DMS153 (cell line): Measurements from ENCODE around the gene LIPA.
A peak's percentile ranks its signal among the peaks of the same experiment; 100 is the strongest.

Source experiments
- DNase-seq: peaks from one replicate; lab custom pipeline; 2025; lab: John Stamatoyannopoulos, UW

Gene LIPA

DNA sequence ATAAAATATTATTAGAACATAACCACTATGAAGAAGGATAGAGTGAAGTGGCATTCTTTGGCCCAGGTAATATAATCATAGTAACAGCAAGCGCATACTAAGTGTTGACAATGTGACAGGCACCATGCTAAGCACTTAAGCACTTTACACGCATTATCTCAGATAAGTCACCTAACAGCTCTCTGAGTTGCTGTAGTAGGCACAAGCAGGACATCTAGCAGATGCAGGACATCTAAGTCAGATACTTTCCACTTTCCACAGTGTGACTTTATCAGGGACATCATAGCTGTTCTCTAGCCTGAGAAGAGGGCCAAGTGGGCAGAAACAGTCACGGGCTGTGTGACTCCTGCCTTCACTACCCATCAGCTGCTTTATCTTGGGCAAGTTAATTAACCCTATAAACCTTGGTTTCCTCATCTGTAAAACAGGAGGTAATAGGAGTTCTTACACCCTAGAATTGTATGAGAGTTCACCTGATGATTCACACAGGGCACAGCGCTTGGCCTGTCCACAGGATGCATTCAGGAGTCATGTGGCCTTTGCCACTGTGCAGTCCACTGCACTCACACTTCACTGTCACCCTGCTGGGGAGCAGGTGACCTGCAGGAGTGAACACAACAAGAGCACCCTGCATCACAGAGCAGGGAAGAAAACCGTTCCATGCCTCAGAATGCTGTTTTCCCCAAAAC, 12.5 kb downstream of the LIPA start:
- no peak for DNase-seq

DNA sequence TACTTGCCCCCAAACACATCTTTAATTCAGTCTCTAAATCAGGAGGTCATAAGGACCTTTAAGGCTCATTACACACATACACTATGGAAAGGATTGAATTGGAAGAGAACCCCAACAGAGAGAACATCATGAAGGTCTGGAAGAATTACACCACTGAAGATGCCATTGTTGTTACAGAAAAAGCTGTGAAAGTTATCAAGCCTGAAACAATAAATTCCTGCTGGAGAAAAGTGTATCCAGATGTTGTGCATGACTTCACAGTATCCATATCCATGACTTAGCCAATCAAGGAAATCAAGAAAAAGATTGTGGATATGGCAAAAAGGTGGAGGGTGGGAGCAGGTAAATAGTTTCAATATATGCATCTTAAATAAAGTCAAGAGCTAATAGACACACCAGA, 13.7 kb downstream of the LIPA start:
- no peak for DNase-seq

GRCh38 chr10:89236226-89236797, 15.3 kb downstream of the LIPA start:
- no peak for DNase-seq

DNA sequence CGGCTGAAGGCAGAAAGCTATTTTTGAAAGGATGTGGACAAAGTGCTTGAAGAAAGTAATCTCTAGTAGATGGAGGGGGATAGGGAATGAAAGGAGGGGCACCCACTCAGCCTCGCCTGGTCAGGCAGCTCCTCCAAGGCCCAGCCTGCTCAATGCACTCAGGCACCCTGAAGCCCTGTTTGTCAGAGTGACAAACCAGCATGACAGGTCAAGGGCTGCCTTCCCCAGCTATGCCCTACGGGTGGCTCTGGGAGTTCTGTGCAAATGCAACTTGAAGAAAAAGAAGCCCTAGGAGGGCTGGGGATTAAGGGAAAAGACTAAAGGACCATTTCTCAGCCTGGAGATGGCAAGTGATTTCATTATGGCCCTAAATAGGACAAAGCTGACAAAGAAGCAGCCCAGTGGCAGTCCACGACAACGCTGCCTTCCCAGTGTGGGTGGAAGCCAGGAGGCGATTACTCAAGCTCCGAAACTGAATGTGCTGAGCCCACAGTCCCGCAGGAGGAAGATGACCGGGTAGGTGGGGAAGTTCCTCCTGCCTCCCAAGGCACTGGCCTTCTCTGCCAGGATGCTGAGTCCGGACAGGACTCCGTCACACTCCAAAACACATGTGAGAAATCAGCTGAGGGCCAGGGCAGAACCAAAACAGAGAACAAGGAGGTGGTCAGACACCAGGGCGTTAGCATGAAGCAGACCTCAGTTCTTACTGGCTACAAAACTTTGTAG, 16.3 kb downstream of the LIPA start:
- no peak for DNase-seq

DNA sequence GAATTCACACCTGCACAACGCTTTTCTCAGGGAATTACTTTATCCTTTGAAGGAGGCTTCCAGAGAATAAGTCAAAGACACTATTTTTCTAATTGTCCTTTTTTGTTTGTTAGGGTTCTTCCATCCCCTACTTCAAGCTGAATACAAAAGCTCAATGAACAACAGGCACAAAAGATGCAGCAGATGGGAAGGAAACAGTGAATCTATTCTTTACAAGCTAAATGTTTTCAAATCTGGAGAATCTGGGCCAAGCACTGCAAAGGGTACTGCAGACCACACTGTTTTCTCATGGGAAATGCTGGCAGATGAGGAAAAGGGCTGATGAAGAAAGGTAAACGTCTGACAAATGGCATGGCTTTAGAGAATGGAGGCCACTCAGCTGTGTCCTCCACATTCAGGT, 18.5 kb downstream of the LIPA start:
- DNase-seq = no peak

GRCh38 chr10:89228962-89229361, 22.6 kb downstream of the LIPA start:
- DNase-seq = no peak

DNA sequence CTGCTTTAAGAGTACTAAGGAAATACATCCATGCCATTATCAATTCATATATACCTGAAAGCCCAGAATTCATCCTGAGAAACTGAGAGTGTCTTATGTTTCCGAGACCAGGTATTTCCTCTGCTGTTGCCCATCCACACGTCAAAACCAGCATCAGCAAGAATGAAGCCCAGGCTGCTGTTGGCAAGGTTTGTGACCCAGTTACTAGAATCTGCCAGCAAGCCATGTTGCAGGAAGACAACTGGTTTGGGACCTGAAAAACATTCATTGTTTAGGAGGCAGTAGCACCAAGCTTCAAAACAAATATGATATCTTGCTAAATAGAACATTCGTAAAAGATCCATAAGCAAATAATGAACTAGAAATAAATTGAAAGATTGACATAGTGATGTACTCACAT, 23.4 kb downstream of the LIPA start:
- DNase-seq = no peak

DNA sequence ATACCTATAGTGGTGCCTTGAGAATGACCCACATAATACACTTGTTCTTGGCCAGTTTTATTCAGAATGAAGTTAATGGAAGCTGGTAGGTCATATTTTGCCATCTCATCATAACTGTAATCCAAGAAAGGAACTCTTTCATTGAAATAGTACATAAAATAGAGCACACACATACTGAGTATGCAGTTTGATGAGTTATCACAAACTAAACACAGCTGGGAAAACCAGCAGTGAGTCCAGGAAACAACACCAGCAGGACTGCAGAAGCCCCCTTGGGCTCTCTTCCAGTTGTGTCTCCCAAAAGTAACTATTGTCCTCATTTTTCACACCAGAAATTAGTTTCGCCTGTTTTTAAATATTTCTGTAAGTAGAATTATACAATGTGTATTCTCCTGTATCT, 24.7 kb downstream of the LIPA start:
- DNase-seq = no peak

GRCh38 chr10:89224739-89225443, 26.7 kb downstream of the LIPA start:
- DNase-seq = no peak

GRCh38 chr10:89221919-89222318, 29.7 kb downstream of the LIPA start:
- no peak for DNase-seq

DNA sequence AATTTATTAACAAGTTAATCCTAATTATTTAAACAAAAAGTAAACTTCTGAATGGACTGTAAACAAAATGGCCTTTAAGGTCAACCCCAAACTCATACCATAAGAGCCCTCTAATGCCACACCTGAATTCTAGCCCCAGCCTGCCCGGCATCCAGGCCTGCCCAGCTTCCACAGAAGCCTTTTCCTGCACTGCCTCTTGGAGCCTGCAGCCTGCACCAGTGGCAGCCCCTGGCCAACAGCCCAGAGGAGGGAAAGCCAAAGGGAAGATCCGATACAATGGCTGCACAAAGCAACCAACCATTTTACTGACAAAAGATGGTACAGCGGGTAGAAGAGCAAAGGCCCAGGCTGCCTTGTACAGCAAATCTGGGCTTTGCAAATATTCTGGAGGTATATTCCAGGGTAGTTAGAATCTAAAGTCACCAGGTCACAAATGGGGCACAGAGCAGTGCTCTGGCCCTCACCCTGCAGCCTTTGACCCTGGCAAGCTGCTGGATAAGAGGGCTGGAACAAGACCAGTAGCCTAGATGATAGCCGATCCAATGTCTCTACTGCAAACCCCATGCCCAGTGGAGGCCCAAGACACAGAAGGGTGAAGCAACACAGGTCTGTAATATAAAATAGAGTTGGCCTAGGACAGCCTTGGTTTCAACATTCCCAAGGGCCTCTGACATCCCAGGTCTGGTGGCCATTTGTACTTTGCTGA, 31.9 kb downstream of the LIPA start:
- DNase-seq = no peak

DNA sequence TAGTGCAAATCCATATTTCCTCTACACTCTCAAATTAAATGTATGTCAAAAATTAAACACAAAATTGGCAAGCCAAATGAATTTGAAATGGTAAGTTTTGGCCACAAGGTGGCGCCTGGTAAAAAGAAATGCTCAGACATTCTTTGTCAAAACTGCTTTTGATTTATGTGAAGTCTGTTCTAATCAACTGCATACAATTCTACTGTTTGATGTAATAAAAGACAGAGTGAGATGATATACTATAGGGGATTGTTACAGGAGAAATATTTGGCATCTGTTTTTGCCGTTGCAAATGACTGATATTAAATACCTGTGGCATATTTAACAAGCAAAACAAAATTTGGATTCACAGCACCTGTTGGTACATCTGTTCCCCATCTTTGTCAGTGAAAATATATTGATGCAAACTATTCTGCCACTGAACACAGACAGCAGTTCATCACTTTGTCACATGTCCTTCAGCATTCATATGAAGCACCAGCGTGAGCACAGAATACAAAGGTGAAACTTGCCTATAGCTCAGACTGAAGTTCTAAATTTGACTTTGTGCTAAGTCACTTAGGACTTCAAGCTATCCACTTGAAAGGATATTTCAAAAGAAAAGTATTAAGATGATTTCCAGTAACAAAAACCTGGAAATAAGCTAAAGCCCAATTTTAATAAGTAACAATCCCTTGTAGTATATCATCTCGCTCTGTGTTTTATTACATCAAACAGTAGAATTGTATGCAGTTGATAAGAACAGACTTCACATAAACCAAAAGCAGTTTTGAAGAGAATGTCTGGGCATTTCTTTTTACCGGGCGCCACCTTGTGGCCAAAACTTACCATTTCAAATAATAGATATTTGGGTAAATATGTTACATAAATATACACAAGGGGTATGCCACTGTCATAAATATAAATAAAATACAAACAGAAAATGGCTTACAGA, 34.3 kb downstream of the LIPA start:
- peak; percentile 38 for DNase-seq

DNA sequence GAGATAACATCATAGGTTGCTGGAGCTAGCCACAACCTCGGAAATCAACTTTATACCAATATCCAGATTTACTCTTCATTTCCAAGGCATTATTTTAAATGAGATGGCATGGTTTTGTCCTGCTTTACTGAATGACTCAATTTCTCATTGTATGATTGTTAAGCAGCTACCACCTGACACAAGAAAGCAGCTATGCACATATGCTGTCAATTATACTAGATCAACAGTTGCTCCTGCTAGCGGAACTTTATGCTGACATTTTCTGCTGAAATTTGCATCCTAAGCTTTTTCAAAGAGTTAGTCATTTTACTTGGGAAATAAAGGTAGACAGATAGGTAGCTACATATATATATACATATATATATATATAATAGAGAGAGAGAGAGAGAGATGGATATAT, 35.5 kb downstream of the LIPA start:
- no peak for DNase-seq

DNA sequence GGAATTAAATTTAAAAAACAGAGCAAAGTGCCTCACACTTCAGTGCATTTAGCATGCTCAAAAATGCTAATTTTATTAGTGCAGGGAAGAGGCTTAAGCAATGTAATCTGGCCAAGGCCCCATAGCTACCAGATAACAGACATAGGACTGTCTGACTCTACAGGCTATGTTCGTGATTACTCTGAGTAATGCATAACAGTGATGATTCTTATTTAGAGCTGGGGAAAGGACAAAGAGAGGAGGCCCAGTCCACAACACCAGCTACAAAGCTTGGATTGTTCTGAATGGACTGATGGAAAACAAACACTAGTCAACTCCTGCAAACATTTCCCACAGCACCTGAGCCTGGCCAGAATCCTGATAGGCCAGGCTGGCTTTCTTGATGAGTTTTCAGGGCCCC, 36.1 kb downstream of the LIPA start:
- no peak for DNase-seq

- DNase-seq = no peak
Observed at GRCh38 chr10:89214566-89215165, 36.9 kb downstream of the LIPA start.

GRCh38 chr10:89213191-89213808, 38.3 kb downstream of the LIPA start:
- DNase-seq = no peak

DNA sequence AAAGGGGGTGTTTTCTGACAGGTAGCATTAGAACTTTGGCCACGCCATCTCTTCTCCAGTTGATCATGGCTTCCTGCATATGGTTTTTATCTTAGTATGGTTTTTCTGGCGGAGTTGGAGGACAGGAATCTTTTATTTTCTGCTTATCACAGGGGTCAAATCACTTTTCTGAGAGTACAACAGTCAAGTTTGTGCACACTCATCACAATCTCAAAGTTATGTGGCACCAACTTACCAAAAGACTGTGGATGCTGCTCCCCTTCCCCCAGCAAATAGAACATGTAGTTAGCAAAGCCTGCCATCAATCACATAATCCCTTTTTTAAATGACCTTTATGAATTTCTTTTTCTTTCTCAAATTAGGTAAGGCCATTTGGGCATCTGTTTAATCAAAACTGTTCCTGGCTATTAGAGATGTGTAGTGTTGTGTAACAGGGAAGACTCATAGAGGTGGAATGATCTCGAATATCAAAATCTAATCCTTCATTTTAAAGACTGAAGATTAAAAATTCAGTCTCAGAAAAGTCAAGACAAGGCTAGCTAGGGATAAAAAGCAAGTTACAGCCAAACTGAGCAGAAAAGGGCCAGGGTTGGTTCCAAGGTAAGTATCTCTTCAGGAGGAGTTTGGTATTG, 40.7 kb downstream of the LIPA start:
- DNase-seq = no peak

DNA sequence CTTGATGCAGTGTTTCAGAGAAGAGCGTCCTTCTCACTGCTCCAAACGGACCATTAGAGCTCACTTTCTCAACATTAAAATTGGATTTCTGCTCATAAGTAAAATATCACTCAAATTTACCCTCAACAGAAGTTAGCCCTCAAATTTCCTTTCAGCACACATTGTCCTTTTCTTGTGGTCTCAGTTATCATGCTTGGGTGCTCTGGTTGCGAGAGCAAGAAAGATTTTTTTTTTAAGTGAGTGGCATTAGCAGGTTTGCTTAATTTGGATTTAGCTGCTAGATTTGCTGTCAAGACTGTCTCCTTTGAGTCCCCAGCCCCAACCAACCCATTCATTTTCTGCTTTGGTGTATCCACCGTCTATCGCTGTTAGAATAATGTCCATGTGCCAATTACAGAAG, 41.9 kb downstream of the LIPA start:
- DNase-seq = no peak

DNA sequence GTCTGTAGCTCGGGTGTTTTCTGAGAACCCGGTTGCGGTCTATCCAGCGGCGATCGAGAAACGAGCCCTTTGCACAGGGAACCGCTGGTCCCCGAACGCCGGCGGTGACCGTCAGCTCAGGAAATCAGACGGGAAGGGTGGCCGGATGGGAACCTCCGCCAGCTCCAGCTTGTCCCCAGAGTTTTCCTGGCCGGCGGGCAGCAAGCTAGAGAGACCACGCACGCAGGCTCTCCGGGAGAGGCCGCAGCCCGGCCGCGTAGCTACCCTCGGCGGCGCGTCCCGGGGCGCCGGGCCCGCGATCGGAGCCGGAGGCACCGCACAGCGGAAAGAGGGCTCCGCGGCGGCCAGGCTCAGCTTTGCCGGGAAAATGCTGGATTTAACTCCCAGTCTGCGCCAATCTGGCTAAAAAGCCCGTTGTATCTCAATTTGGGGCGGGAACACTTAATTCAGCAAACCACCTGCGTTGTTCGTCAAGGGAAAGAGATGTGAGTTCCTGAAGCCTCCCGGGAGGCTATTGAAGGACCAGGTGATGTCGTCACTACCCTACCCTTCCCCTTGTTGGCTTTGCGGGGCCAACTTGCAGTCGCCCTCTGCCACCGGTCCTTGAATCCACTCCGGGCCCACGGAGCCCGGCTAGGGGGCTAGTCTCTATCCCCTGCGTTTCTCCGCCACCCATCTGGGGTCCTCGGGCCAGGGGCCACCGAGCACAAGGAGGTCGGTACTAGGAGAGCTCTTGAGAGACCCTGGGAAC, 43.6 kb downstream of the LIPA start:
- no peak for DNase-seq
